HG02973 (cell line): ENCODE results near the gene EPO.
"Not testable (repeated sequence)": the region's sequence is repeated elsewhere in the genome, so short reads cannot be mapped to it uniquely, and the experiment has no call there.

Source experiments
- ATAC-seq: cut with Tn5 transposase; IDR thresholded peaks from one replicate; pipeline ENCODE4 v1.9.1; 2021; ENCODE audit warnings: moderate library complexity; ENCODE audit not compliant: unreplicated experiment

The EPO gene

GRCh38 chr7:100701089-100701488 lies 19.2 kb upstream of the EPO start:
- ATAC-seq: not testable (repeated sequence)

GRCh38 chr7:100705320-100705752 lies 14.9 kb upstream of the EPO start:
- ATAC-seq: peak; percentile 53

- ATAC-seq: peak; percentile 86
Observed at GRCh38 chr7:100705753-100706671, 14.3 kb upstream of the EPO start, which contains the start of gene POP7. Gene POP7 (plus strand): TSS chr7:100706121. CDS start chr7:100706831, 710 bp downstream.

- ATAC-seq: no peak
Observed at GRCh38 chr7:100706672-100707311, 13.5 kb upstream of the EPO start.

GRCh38 chr7:100708395-100708794 lies 11.9 kb upstream of the EPO start:
- ATAC-seq: no peak

GRCh38 chr7:100710452-100710851 lies 9.8 kb upstream of the EPO start:
- no peak for ATAC-seq

- no peak for ATAC-seq
Observed at GRCh38 chr7:100711369-100711768, 8.9 kb upstream of the EPO start.

- ATAC-seq: no peak
Observed at GRCh38 chr7:100714725-100715124, 5.5 kb upstream of the EPO start.

GRCh38 chr7:100717073-100717472 lies 3.2 kb upstream of the EPO start:
- ATAC-seq: not testable (repeated sequence)

- no peak for ATAC-seq
Observed at GRCh38 chr7:100719523-100720278, 567 bp upstream of the EPO start.

GRCh38 chr7:100720671-100721504 lies 620 bp downstream of the EPO start:
- no peak for ATAC-seq

GRCh38 chr7:100721505-100721812 lies 1.2 kb downstream of the EPO start:
- no peak for ATAC-seq

GRCh38 chr7:100722480-100723212 lies 2.4 kb downstream of the EPO start:
- no peak for ATAC-seq

GRCh38 chr7:100723732-100724275 lies 3.5 kb downstream of the EPO start:
- no peak for ATAC-seq

GRCh38 chr7:100724364-100724763 lies 4.1 kb downstream of the EPO start:
- ATAC-seq: not testable (repeated sequence)

GRCh38 chr7:100726996-100727761 lies 6.9 kb downstream of the EPO start:
- no peak for ATAC-seq

- no peak for ATAC-seq
Observed at GRCh38 chr7:100728196-100728595, 7.9 kb downstream of the EPO start.

GRCh38 chr7:100730136-100730800 lies 10.0 kb downstream of the EPO start:
- ATAC-seq: no peak
